Stomach (tissue), 9 donors: ENCODE data around the gene IL23A. TPM values are rescaled to one million over a fixed set of nuclear protein-coding genes. Genes with fewer than 3 reads are reported as not detected.

Experiments used
- DNase-seq, 2 donors: peaks; one replicate each; pipeline versions ENCODE4 v3.0.0 to v3.0.0-alpha.2; 2013 to 2019
- H3K27ac ChIP-seq, 5 donors: fragments of 200-600 bp in 4 of 5; sonication (generic) in 4 of 5; one replicate each; pipeline ENCODE4 v1.5.1; 2013 to 2019; ENCODE audit warnings: mild to moderate bottlenecking in 1 of 5, moderate library complexity in 1 of 5
- H3K27me3 ChIP-seq, 3 donors: fragments of 200-600 bp; sonication (generic); one replicate each; pipeline ENCODE4 v1.5.1; 2017 to 2019; ENCODE audit warnings: mixed run types in 1 of 3
- H3K36me3 ChIP-seq, 4 donors: fragments of 200-600 bp; sonication (generic); 1 replicate in 3 of 4; 2 replicates in 1 of 4; pipeline ENCODE4 v1.5.1; 2016 to 2019
- H3K4me1 ChIP-seq, 4 donors: fragments of 200-600 bp; sonication (generic); one replicate each; pipeline ENCODE4 v1.5.1; 2016 to 2019
- H3K4me3 ChIP-seq, 4 donors: fragments of 200-600 bp; sonication (generic) in 3 of 4; one replicate each; pipeline ENCODE4 v1.5.1; 2016 to 2019; ENCODE audit warnings: mild to moderate bottlenecking in 1 of 4
- H3K9me3 ChIP-seq, 4 donors: fragments of 200-600 bp; sonication (generic); one replicate each; pipeline ENCODE4 v1.5.1; 2016 to 2019
- CTCF ChIP-seq, 7 experiments: fragments of 450-650 bp in 4 of 7; fragments of 200-600 bp in 3 of 7; sonication (generic) in 3 of 7; IDR thresholded peaks; one replicate each; pipeline ENCODE4 v1.5.1; 2016 to 2019; ENCODE audit warnings: antibody characterized with exemption in 7 of 7, control low read depth in 2 of 7, mild to moderate bottlenecking in 1 of 7
- EP300 ChIP-seq: sonication (generic); formaldehyde crosslinking; IDR thresholded peaks from one replicate; pipeline ENCODE4 v1.6.1; 2017; ENCODE audit warnings: antibody characterized with exemption
- POLR2A ChIP-seq, 4 donors: fragments of 450-650 bp; IDR thresholded peaks; one replicate each; pipeline ENCODE4 v1.6.1; 2016; ENCODE audit warnings: antibody characterized with exemption in 4 of 4, control low read depth in 2 of 4, mild to moderate bottlenecking in 1 of 4, moderate library complexity in 1 of 4
- POLR2AphosphoS5 ChIP-seq, 3 donors: sonication (generic); formaldehyde crosslinking; IDR thresholded peaks; one replicate each; pipeline ENCODE4 v1.6.1; 2016; ENCODE audit warnings: antibody characterized with exemption in 3 of 3
- WGBS, 5 donors: extraction: QIAGEN DNeasy Blood & Tissue Kit in 3 of 5; methylation state at CpG; one replicate each; pipeline versions ENCODE4 v1.1.5 to v1.1.7; 2013 to 2018; 5-methylcytosine and 5-hydroxymethylcytosine counted together
- intact Hi-C: fragments of 100-400 bp; cut with DNase I; formaldehyde crosslinking; loops from one replicate; pipeline ENCODE4 v1.15.1; 2023; ENCODE audit warnings: low total_unique reads
- polyA plus RNA-seq, 3 donors: library from polyadenylated mRNA; stranded (reverse); fragments of 200-250 nt; gene quantifications; one replicate each; pipeline ENCODE4 v1.2.3, GENCODE V29; 2013
- total RNA-seq, 5 donors: library from RNA; depleted of rRNA; stranded (reverse); fragments of >200 nt; gene quantifications; one replicate each; pipeline versions ENCODE4 v1.1.0 to v1.2.3, GENCODE V29; 2014 to 2016
- donor health status: healthy with polysubstance abuse.
- donor health status: Bipolar disorder and iron deficiency.
- donor health status: healthy.

The IL23A gene
- total and polyA plus RNA-seq, 8 donors = 0.56 to 1.9 (median 1.1) TPM; not detected in 5

DNA sequence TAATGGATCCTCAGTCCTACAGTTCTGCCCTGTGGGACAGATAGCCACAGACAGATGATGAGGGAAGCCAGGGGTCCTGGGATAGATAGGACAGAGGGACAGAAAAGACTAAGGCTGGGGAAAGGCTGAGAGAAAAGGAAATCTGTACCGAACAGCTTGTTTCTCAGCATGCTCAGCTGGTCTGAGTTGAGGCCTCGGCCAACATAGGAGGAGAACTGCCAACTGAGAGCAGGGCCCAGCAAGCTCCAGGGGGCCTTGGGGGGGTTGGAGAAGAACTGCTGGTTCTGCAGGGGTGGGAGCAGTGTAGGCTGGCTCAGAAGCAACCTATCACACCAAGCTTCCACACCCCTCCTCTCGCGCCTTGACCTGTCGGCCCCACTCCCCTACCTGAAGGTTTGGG is 10.1 kb downstream of the IL23A start:
- intact Hi-C loops = no loop called here
- DNase-seq = no peak
- TF ChIP-seq POLR2AphosphoS5 (IDR thresholded peaks at IDR 0.05) (no peak), POLR2A (IDR thresholded peaks at IDR 0.05) (no peak), EP300 (no peak), CTCF (IDR thresholded peaks at IDR 0.05) (no peak)
- peaks cover 53 to 100% (median 99%) of the 10 kb centered on the region in 4 donors for H3K36me3 ChIP-seq
- H3K27me3 ChIP-seq = no peaks in the 10 kb centered on the region
- no peaks in the 10 kb centered on the region for H3K4me1 ChIP-seq
- 90 to 95% (median 93%) methylated on average over 5 of the region's 5 CpGs for WGBS, 5 donors
- H3K9me3 ChIP-seq = no peaks in the 10 kb centered on the region
- H3K4me3 ChIP-seq = no peak overlapping the region
- H3K27ac ChIP-seq = no peak overlapping the region

GRCh38 chr12:56350662-56351061 is 12.0 kb downstream of the IL23A start:
- DNase-seq = no peak
- 72 to 93% (median 88%) methylated on average over 2 of the region's 2 CpGs for WGBS, 5 donors
- TF ChIP-seq POLR2A (IDR thresholded peaks at IDR 0.05) = no peak
- no peak for TF ChIP-seq EP300
- no peak for TF ChIP-seq POLR2AphosphoS5 (IDR thresholded peaks at IDR 0.05)
- Histone ChIP-seq H3K4me3 (no peak overlapping the region), H3K4me1 (no peaks in the 10 kb centered on the region), H3K9me3 (no peaks in the 10 kb centered on the region), H3K36me3 (peaks cover 67 to 100% (median 100%) of the 10 kb centered on the region in 4 donors), H3K27me3 (no peaks in the 10 kb centered on the region), H3K27ac (no peak overlapping the region)
- intact Hi-C loops = no loop called here

- Histone ChIP-seq H3K36me3 (peaks cover 74 to 100% (median 100%) of the 10 kb centered on the region in 4 donors), H3K9me3 (no peaks in the 10 kb centered on the region), H3K27ac (no peak overlapping the region), H3K27me3 (no peaks in the 10 kb centered on the region), H3K4me1 (no peaks in the 10 kb centered on the region), H3K4me3 (no peak overlapping the region)
- no peak for TF ChIP-seq EP300
- no peak for TF ChIP-seq POLR2AphosphoS5 (IDR thresholded peaks at IDR 0.05)
- TF ChIP-seq POLR2A (IDR thresholded peaks at IDR 0.05) = no peak
- no peak for TF ChIP-seq CTCF (IDR thresholded peaks at IDR 0.05)
- intact Hi-C loops = no loop called here
- DNase-seq = no peak
- WGBS, 5 donors = 84 to 90% (median 86%) methylated on average over 2 of the region's 2 CpGs; no CpG with 5 or more reads in 1 of the 5 donors
Measured at GRCh38 chr12:56351325-56351724, 12.6 kb downstream of the IL23A start.

- Histone ChIP-seq H3K27ac (peak overlapping the region in 4 of 5 donors; percentile 88 to 96 (median 94)), H3K36me3 (peaks cover 25 to 32% (median 27%) of the 10 kb centered on the region in 4 donors)
- WGBS, 5 donors = 0 to 14% (median 3%) methylated on average over 1 of the region's 1 CpG
Measured at GRCh38 chr12:56358836-56359532, 20.3 kb downstream of the IL23A start.

More at GRCh38 chr12:56358836-56359532, 20.3 kb downstream of the IL23A start:
- no peaks in the 10 kb centered on the region for H3K27me3 ChIP-seq
- H3K9me3 ChIP-seq = no peaks in the 10 kb centered on the region
- peak in 1 of 2 donors; percentile 41 for DNase-seq
- H3K4me1 ChIP-seq = peaks cover 12 to 32% (median 20%) of the 10 kb centered on the region in 4 donors
- intact Hi-C loops = no loop called here
- peak overlapping the region; percentile 69 to 76 (median 72) for H3K4me3 ChIP-seq
- TF ChIP-seq POLR2AphosphoS5 (IDR thresholded peaks at IDR 0.05) (peak in 1 of 3 donors; percentile 42), CTCF (IDR thresholded peaks at IDR 0.05) (no peak)
